K562 (cell line): ENCODE measurements around the gene ETS1. TPM values are rescaled to one million over a fixed set of nuclear protein-coding genes. Genes with fewer than 3 reads are reported as not detected.

Experiments used
- ATAC-seq: fragments of 200-7000 bp; cut with Tn5 transposase; 3 replicates; pipeline ENCODE4 v1.9.1; 2020; ENCODE audit warnings: moderate library complexity
- BruUV-seq: library from RNA; stranded (reverse); fragments of 400-500 nt; replicated peaks from 2 replicates; lab custom pipeline; 2021; lab: Mats Ljungman, UMichigan
- CTCF ChIA-PET: fragments of 300-600 bp; formaldehyde crosslinking; extraction: SDS; loops from one replicate; lab custom pipeline; 2021; ENCODE audit warnings: low intra/inter-chr PET ratio; lab: Yijun Ruan, JAX
- POLR2A ChIA-PET: fragments of 300-600, 350-650 bp; sonication (Branson Sonifier 250); formaldehyde crosslinking; extraction: SDS; loops from one replicate; lab custom pipeline; 2021; ENCODE audit warnings: antibody characterized with exemption, inconsistent platforms; lab: Yijun Ruan, JAX
- DNase-seq, 4 experiments: peaks; one replicate each; pipeline versions ENCODE4 v3.0.0 to v3.0.0-alpha.2; 2011 to 2018; ENCODE audit warnings: low spot score in 3 of 4, mixed read lengths in 3 of 4; ENCODE audit errors: extremely low read depth in 1 of 4
- FAIRE-seq: peaks from 2 replicates; lab custom pipeline; 2011; peaks lifted over from hg19 to GRCh38; lab: Jason Lieb, UNC
- H2AFZ ChIP-seq: 2 replicates; pipeline ENCODE4 v1.6.0; 2011; ENCODE audit warnings: low read depth, low read length, control low read depth, inconsistent platforms
- H3K27ac ChIP-seq: fragments of 200-600 bp; 3 replicates; pipeline ENCODE4 v1.8.0; 2011; ENCODE audit warnings: low read depth, mild to moderate bottlenecking, control low read depth, inconsistent platforms, low read length, moderate library complexity, mixed read lengths; ENCODE audit errors: extremely low read depth
- H3K27me3 ChIP-seq, 2 experiments: fragments of 300-600 bp in 1 of 2; 2 replicates in 1 of 2; 3 replicates in 1 of 2; pipeline versions ENCODE4 v1.6.0 to v1.8.0; 2011; ENCODE audit warnings: inconsistent platforms in 2 of 2, low read length in 2 of 2, mild to moderate bottlenecking in 1 of 2, mixed read lengths in 1 of 2, moderate library complexity in 1 of 2; ENCODE audit not compliant: control insufficient read depth in 2 of 2, insufficient read depth in 2 of 2
- H3K36me3 ChIP-seq: fragments of 300-600 bp; 3 replicates; pipeline ENCODE4 v1.8.0; 2011; ENCODE audit warnings: mild to moderate bottlenecking, low read length, inconsistent platforms; ENCODE audit not compliant: control insufficient read depth, insufficient read depth
- H3K4me1 ChIP-seq, 2 experiments: fragments of 200-600 bp in 1 of 2; replicated peaks in 1 of 2; 2 replicates in 1 of 2; 3 replicates in 1 of 2; pipeline versions ENCODE4 v1.5.1 to v1.8.0; 2011; ENCODE audit warnings: inconsistent platforms in 2 of 2, low read length in 2 of 2, mild to moderate bottlenecking in 1 of 2, mixed read lengths in 1 of 2, moderate library complexity in 1 of 2; ENCODE audit not compliant: control insufficient read depth in 2 of 2, insufficient read depth in 2 of 2
- H3K4me2 ChIP-seq: 2 replicates; pipeline ENCODE4 v1.6.1; 2011; ENCODE audit warnings: low read length, control low read depth, inconsistent platforms, mixed read lengths; ENCODE audit not compliant: insufficient read depth
- H3K4me3 ChIP-seq: fragments of 200-600 bp; sonication (generic), shearing (Covaris generic); 2 replicates; pipeline ENCODE4 v1.5.1; 2016; ENCODE audit warnings: control low read depth, inconsistent platforms
- H3K79me2 ChIP-seq: fragments of 200-600 bp; 3 replicates; pipeline ENCODE4 v1.8.0; 2011; ENCODE audit warnings: low read length, inconsistent platforms; ENCODE audit not compliant: control insufficient read depth, insufficient read depth
- H3K9ac ChIP-seq, 2 experiments: 2 replicates each; pipeline versions ENCODE4 v1.6.0 to v1.6.1; 2011; ENCODE audit warnings: low read depth in 2 of 2, low read length in 2 of 2, control low read depth in 1 of 2, inconsistent platforms in 1 of 2, mild to moderate bottlenecking in 1 of 2, mixed read lengths in 1 of 2; ENCODE audit not compliant: insufficient read depth in 1 of 2
- H3K9me1 ChIP-seq: one replicate; pipeline ENCODE4 v1.6.0; 2011; ENCODE audit warnings: inconsistent platforms, mild to moderate bottlenecking, low read length, moderate library complexity; ENCODE audit not compliant: control insufficient read depth, insufficient read depth
- H3K9me3 ChIP-seq: replicated peaks from 2 replicates; pipeline ENCODE4 v1.5.1; 2011; ENCODE audit warnings: low read depth, low read length, inconsistent platforms; ENCODE audit not compliant: control insufficient read depth, insufficient read depth
- H4K20me1 ChIP-seq: replicated peaks from 2 replicates; pipeline ENCODE4 v1.6.1; 2011; ENCODE audit warnings: low read length, inconsistent platforms, mixed read lengths; ENCODE audit not compliant: control insufficient read depth, insufficient read depth
- WGBS: fragments of 100-300 bp; shearing (Covaris generic); methylation state at CpG from one replicate; pipeline ENCODE4 v1.1.6; 2016; ENCODE audit warnings: low coverage, mixed read lengths; ENCODE audit not compliant: insufficient coverage; ENCODE audit errors: missing lambda C conversion rate; 5-methylcytosine and 5-hydroxymethylcytosine counted together
- in situ Hi-C: fragments of 300-500 bp; cut with MboI; formaldehyde crosslinking; loops from 4 replicates; pipeline ENCODE4 v1.15.0; 2018; ENCODE audit warnings: inconsistent platforms, mixed read lengths
- intact Hi-C: fragments of 100-400 bp; cut with micrococcal nuclease; formaldehyde crosslinking; loops from 2 replicates; pipeline ENCODE4 v1.14.2; 2022
- polyA plus RNA-seq, 8 experiments: library from polyadenylated mRNA; depleted of rRNA in 4 of 8; stranded (reverse) in 5 of 8; unstranded in 3 of 8; fragments of >200 nt; fragmentation: Nextera tagmentation in 2 of 8; fragmentation: Illumina TruSeq in 1 of 8; extraction: Ambion mirVana in 2 of 8; extraction: Trizol in 1 of 8; gene quantifications; 2 replicates each; pipeline versions ENCODE4 v1.2.1 to v1.2.3, GENCODE V29; 2011 to 2014; ENCODE audit warnings: inconsistent platforms in 1 of 8, missing spikeins in 1 of 8
- total RNA-seq, 7 experiments: library from RNA; depleted of rRNA in 6 of 7; stranded (reverse); fragments of >200 nt in 6 of 7; fragmentation: Illumina TruSeq in 2 of 7; extraction: Trizol in 2 of 7; gene quantifications; 2 replicates each; pipeline versions ENCODE4 v1.2.1 to v1.2.3, GENCODE V29; 2011 to 2021; ENCODE audit warnings: low replicate concordance in 1 of 7
- TF ChIP-seq, protein P1 (sequence below): fragments of 250-450 bp; sonication (Bioruptor Pico); IDR thresholded peaks from 2 replicates; pipeline ENCODE4 v1.4.0; 2020; ENCODE audit warnings: mild to moderate bottlenecking, moderate library complexity

ETS1 gene
- total and polyA plus RNA-seq, 9 of the 15 experiments (the other 6 are each of a cell fraction or from before 2014, with no cell fraction given), result 0.04 to 1.4 (median 0.23) TPM

GRCh38 chr11:128625326-128625725, 38.0 kb upstream of the ETS1 start:
- in situ Hi-C loops, result loop anchor here (10.0 to 25.0 kb wide), 2 partner anchors 451 to 588 kb away; no protein-coding TSS in a partner anchor
- FAIRE-seq, result no peak
- Histone ChIP-seq H4K20me1 (no peaks in the 10 kb centered on the region), H3K9me3 (no peaks in the 10 kb centered on the region), H3K27ac (no peak overlapping the region)
- BruUV-seq, result no TSS peak
- TF ChIP-seq, protein P1, sequence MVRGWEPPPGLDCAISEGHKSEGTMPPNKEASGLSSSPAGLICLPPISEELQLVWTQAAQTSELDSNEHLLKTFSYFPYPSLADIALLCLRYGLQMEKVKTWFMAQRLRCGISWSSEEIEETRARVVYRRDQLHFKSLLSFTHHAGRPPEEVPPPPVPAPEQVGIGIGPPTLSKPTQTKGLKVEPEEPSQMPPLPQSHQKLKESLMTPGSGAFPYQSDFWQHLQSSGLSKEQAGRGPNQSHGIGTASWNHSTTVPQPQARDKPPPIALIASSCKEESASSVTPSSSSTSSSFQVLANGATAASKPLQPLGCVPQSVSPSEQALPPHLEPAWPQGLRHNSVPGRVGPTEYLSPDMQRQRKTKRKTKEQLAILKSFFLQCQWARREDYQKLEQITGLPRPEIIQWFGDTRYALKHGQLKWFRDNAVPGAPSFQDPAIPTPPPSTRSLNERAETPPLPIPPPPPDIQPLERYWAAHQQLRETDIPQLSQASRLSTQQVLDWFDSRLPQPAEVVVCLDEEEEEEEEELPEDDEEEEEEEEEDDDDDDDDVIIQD (CRISPR knock-in tag), result no peak
- TF ChIP-seq, all 486 proteins: peak for 0
- H3K4me1 ChIP-seq, result peaks cover 0 to 5% of the 10 kb centered on the region in 2 experiments; a peak in 1 of 5 replicates
- H3K27me3 ChIP-seq, result no peaks in the 10 kb centered on the region
- ChIA-PET POLR2A (no interaction called here), CTCF (no interaction called here)
- H3K4me3 ChIP-seq, result no peak overlapping the region
- H3K36me3 ChIP-seq, result no peaks in the 10 kb centered on the region
- H3K9ac ChIP-seq, result no peak overlapping the region
- H3K79me2 ChIP-seq, result no peaks in the 10 kb centered on the region
- intact Hi-C loops, result no loop called here
- no peak overlapping the region for H3K4me2 ChIP-seq
- 4% methylated on average over 8 of the region's 8 CpGs for WGBS
- no peak for ATAC-seq
- no peak for DNase-seq
- no peaks in the 10 kb centered on the region for H3K9me1 ChIP-seq
- H2AFZ ChIP-seq, result no peak overlapping the region
